Vagina (tissue), 2 donors: ENCODE measurements around the gene FXYD1. TPM values are rescaled to one million over a fixed set of nuclear protein-coding genes. Genes with fewer than 3 reads are reported as not detected.

Source experiments
- DNase-seq, 2 donors: peaks; one replicate each; pipeline ENCODE4 v3.0.0-alpha.2; 2017; ENCODE audit errors: extremely low spot score in 2 of 2
- H3K27ac ChIP-seq: fragments of 200-600 bp; sonication (generic); one replicate; pipeline ENCODE4 v1.5.1; 2019
- H3K27me3 ChIP-seq: fragments of 200-600 bp; sonication (generic); one replicate; pipeline ENCODE4 v1.5.1; 2019
- H3K36me3 ChIP-seq, 2 donors: fragments of 200-600 bp; sonication (generic); one replicate each; pipeline ENCODE4 v1.5.1; 2017 to 2019
- H3K4me1 ChIP-seq: fragments of 200-600 bp; sonication (generic); one replicate; pipeline ENCODE4 v1.5.1; 2019
- H3K4me3 ChIP-seq, 2 donors: fragments of 200-600 bp; sonication (generic); 1 replicate in 1 of 2; 2 replicates in 1 of 2; pipeline ENCODE4 v1.5.1; 2016 to 2019
- H3K9me3 ChIP-seq: fragments of 200-600 bp; sonication (generic); one replicate; pipeline ENCODE4 v1.5.1; 2019
- POLR2A ChIP-seq, 2 donors: fragments of 450-650 bp; IDR thresholded peaks; one replicate each; pipeline ENCODE4 v1.6.1; 2017; ENCODE audit warnings: antibody characterized with exemption in 2 of 2, mild to moderate bottlenecking in 2 of 2, moderate library complexity in 2 of 2
- POLR2AphosphoS5 ChIP-seq, 2 donors: sonication (generic); formaldehyde crosslinking; IDR thresholded peaks; one replicate each; pipeline ENCODE4 v1.9.0; 2017; ENCODE audit warnings: antibody characterized with exemption in 2 of 2, mild to moderate bottlenecking in 2 of 2, low read depth in 1 of 2; ENCODE audit not compliant: insufficient read depth in 1 of 2
- intact Hi-C: fragments of 100-400 bp; cut with DNase I; formaldehyde crosslinking; loops from one replicate; pipeline ENCODE4 v1.15.1; 2023
- small RNA-seq: library from RNA; depleted of rRNA; stranded (forward); fragments of <200 nt; gene quantifications from one replicate; pipeline ENCODE3, GENCODE V24; 2016
- total RNA-seq: library from RNA; depleted of rRNA; stranded (reverse); fragments of >200 nt; gene quantifications from one replicate; pipeline ENCODE4 v1.2.3, GENCODE V29; 2016
- TF ChIP-seq, protein P1 (sequence below), 3 experiments: fragments of 450-650 bp in 2 of 3; fragments of 200-600 bp in 1 of 3; sonication (generic) in 1 of 3; IDR thresholded peaks; one replicate each; pipeline ENCODE4 v1.5.1; 2017 to 2019; ENCODE audit warnings: antibody characterized with exemption in 3 of 3, mild to moderate bottlenecking in 2 of 3, moderate library complexity in 2 of 3

Gene FXYD1
- total RNA-seq, 1 donor from 2014 or later: 135 TPM

GRCh38 chr19:35181387-35181786 is 42.8 kb downstream of the FXYD1 start:
- intact Hi-C loops: no loop called here
- Histone ChIP-seq H3K36me3 (no peaks in the 10 kb centered on the region), H3K4me1 (peaks cover 7% of the 10 kb centered on the region), H3K27me3 (no peaks in the 10 kb centered on the region), H3K27ac (no peak overlapping the region), H3K4me3 (no peak overlapping the region), H3K9me3 (no peaks in the 10 kb centered on the region)
- peak in 1 of 2 donors; percentile 8 for DNase-seq
- TF ChIP-seq POLR2A (IDR thresholded peaks at IDR 0.05) (no peak), POLR2AphosphoS5 (IDR thresholded peaks at IDR 0.05; ENCODE audit: insufficient read depth in 1 of 2, low read depth in 1 of 2) (no peak)
- TF ChIP-seq, protein P1, sequence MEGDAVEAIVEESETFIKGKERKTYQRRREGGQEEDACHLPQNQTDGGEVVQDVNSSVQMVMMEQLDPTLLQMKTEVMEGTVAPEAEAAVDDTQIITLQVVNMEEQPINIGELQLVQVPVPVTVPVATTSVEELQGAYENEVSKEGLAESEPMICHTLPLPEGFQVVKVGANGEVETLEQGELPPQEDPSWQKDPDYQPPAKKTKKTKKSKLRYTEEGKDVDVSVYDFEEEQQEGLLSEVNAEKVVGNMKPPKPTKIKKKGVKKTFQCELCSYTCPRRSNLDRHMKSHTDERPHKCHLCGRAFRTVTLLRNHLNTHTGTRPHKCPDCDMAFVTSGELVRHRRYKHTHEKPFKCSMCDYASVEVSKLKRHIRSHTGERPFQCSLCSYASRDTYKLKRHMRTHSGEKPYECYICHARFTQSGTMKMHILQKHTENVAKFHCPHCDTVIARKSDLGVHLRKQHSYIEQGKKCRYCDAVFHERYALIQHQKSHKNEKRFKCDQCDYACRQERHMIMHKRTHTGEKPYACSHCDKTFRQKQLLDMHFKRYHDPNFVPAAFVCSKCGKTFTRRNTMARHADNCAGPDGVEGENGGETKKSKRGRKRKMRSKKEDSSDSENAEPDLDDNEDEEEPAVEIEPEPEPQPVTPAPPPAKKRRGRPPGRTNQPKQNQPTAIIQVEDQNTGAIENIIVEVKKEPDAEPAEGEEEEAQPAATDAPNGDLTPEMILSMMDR (IDR thresholded peaks at IDR 0.05): no peak

DNA sequence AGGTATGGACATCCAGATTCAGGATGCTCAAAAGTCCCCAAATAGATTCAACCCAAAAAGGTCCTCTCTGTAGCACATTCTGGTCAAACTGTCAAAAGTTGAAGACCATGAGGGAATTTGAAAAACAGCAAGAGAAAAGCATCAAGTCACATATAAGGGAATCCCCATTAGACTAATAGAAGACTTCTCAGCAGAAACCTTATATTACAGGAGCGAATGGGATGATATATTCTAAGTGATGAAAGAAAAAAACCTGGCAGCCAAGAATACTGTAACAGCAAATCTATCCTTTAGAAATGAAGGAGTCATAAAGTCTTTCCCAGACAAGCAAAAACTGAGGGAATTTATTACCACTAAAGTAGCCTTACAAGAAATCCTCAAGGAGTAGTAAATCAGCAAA is 45.6 kb downstream of the FXYD1 start:
- DNase-seq: no peak
- H3K4me3 ChIP-seq: no peak overlapping the region
- H3K27ac ChIP-seq: no peak overlapping the region
- no peaks in the 10 kb centered on the region for H3K27me3 ChIP-seq
- no peaks in the 10 kb centered on the region for H3K9me3 ChIP-seq
- no peaks in the 10 kb centered on the region for H3K4me1 ChIP-seq
- no peaks in the 10 kb centered on the region for H3K36me3 ChIP-seq
- intact Hi-C loops: no loop called here
- TF ChIP-seq POLR2AphosphoS5 (IDR thresholded peaks at IDR 0.05; ENCODE audit: insufficient read depth in 1 of 2, low read depth in 1 of 2) (no peak), POLR2A (IDR thresholded peaks at IDR 0.05) (no peak)
- TF ChIP-seq, protein P1 (IDR thresholded peaks at IDR 0.05): no peak

- intact Hi-C loops: no loop called here
Observed at GRCh38 chr19:35184884-35185283, 46.3 kb downstream of the FXYD1 start.

More at GRCh38 chr19:35184884-35185283, 46.3 kb downstream of the FXYD1 start:
- TF ChIP-seq, protein P1 (IDR thresholded peaks at IDR 0.05): no peak
- TF ChIP-seq POLR2AphosphoS5 (IDR thresholded peaks at IDR 0.05; ENCODE audit: insufficient read depth in 1 of 2, low read depth in 1 of 2) (no peak), POLR2A (IDR thresholded peaks at IDR 0.05) (no peak)
- no peak for DNase-seq
- no peaks in the 10 kb centered on the region for H3K9me3 ChIP-seq
- H3K4me1 ChIP-seq: no peaks in the 10 kb centered on the region
- H3K36me3 ChIP-seq: no peaks in the 10 kb centered on the region
- H3K4me3 ChIP-seq: no peak overlapping the region
- no peak overlapping the region for H3K27ac ChIP-seq
- no peaks in the 10 kb centered on the region for H3K27me3 ChIP-seq

Small RNA genes within 50 kb of the gene (small RNA-seq; reads per million reads assigned to genes)
- not detected for gene AC020907.2

Other genes with a start within 250 kb of the FXYD1 start
- 2.5 TPM for gene ZNF30, start 211.9 kb upstream of the FXYD1 start, total RNA-seq
- gene ZNF792, start 174.6 kb upstream of the FXYD1 start, total RNA-seq: 4.2 TPM
- gene GRAMD1A, start 138.5 kb upstream of the FXYD1 start, total RNA-seq: 61.9 TPM
- 8.6 TPM for gene SCN1B, start 108.4 kb upstream of the FXYD1 start, total RNA-seq
- gene HPN, start 97.1 kb upstream of the FXYD1 start, total RNA-seq: not detected
- 788 TPM for gene FXYD3, start 23.0 kb upstream of the FXYD1 start, total RNA-seq
- 32.9 TPM for gene LGI4, start 3.8 kb upstream of the FXYD1 start, total RNA-seq
- gene FXYD7, start 4.4 kb downstream of the FXYD1 start, total RNA-seq: 3.4 TPM
- gene FXYD5, start 15.9 kb downstream of the FXYD1 start, total RNA-seq: 144 TPM
- not detected for gene FAM187B, start 89.9 kb downstream of the FXYD1 start, total RNA-seq
- gene LSR, start 110.2 kb downstream of the FXYD1 start, total RNA-seq: 32.9 TPM
- gene USF2, start 130.1 kb downstream of the FXYD1 start, total RNA-seq: 95.5 TPM
- gene HAMP, start 143.7 kb downstream of the FXYD1 start, total RNA-seq: not detected
- not detected for gene MAG, start 153.3 kb downstream of the FXYD1 start, total RNA-seq
- 7.6 TPM for gene CD22, start 190.4 kb downstream of the FXYD1 start, total RNA-seq
- not detected for gene FFAR1, start 209.1 kb downstream of the FXYD1 start, total RNA-seq
- not detected for gene FFAR3, start 219.6 kb downstream of the FXYD1 start, total RNA-seq
- gene GPR42, start 232.2 kb downstream of the FXYD1 start, total RNA-seq: not detected